G401 (cell line): ENCODE data around the gene TSC1. TPM values are rescaled to one million over a fixed set of nuclear protein-coding genes. Genes with fewer than 3 reads are reported as not detected.
A peak's percentile ranks its signal among the peaks of the same experiment; 100 is the strongest.

Source experiments
- DNase-seq: peaks from one replicate; pipeline ENCODE4 v3.0.0-alpha.2; 2015; ENCODE audit warnings: low spot score
- in situ Hi-C: cut with HindIII; loops from 2 replicates; pipeline ENCODE4 v1.10.0; 2016; ENCODE audit warnings: low sequenced_read_pairs, mixed read lengths
- total RNA-seq: library from RNA; depleted of rRNA; stranded (reverse); fragments of >200 nt; shearing (Covaris generic); gene quantifications from 2 replicates; pipeline ENCODE4 v1.2.3, GENCODE V29; 2014

TSC1 gene
- total RNA-seq, 1 experiment from 2014 or later, result 28.8 TPM

DNA sequence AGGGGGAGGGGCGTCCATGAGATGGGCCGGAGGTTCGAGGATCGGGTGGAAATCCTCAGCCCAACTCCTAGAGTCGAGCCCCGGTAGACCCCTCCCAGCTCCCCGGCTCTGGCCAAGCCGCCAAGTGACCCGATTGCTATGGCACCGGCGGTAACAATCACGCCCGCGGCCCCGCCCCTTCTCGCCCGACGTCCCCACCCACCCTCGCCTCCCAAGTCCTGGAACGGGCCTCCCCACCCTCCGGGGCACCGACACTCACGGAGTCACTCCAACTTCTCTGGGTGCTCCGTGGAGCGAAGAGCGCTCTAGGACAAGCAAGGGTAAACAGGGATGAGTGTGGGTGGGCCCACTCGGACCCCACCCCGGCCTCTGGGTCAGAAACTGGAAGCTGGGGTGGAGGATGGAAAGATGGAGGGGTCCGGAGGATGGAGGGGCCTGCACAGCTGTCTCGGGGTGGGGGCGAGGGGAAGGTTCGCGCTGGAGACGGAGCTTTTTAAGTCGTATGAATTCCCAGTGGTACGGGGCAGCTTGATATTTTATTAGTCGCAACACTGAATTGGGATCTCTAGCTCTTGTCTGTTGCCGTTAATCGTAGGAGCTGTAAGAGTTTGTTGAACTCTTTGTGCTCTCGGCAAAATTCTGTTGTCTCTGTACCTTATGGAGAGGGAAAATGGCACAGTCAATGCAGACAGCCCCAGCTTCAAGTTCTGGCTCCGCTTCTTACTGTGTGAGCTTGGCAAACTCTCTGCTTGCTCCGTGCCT is 65.5 kb downstream of the TSC1 start, which contains the start of gene SPACA9:
SPACA9 (plus strand) TSS at position 204 of the 762 bp plus-strand sequence. CDS start 5,050 bp downstream, outside the sequence.
- in situ Hi-C loops, result no loop called here

DNA sequence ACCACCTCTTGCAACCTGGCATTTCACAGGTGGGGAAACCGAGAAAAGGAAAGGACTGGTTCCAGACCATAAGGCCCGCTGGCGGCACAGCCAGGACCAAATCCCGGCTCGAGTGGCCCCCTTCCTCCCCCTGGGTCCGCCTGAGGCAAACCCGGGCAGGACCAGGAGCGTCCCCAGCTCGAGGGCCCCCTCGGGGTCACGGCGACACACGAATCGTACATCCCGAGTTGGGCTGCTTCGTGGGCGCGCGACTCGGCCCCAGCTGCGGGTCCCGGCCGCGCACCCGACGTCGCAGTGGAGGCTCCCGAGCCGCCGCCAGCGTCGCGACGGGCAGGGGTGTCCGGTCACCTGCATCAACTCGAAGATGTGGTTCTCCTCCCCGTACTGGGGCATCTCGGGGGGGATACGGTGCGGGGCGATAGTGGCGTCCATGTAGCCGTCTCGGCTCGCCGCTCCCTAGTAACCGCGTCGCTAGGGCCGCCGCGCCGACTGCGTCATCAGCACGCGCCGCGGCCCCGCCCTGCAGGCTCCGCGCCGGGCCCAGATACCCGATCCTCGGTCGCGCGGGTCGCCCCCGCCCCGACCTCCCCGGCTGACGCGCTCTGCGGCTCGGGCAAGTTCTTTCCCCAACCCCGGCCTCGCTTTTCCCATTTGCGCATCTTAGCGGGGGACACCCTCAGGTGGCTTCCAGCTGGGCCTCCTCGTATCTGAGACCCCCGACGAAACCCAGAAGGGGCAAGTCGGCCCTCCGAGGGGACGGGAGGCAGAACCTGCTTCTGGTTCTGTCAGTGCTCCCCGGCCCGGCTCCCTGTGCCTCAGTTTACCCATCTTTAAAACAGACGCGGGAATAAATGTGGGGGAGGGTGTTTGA is 66.4 kb downstream of the TSC1 start, which contains the start of gene AK8:
AK8 (minus strand) TSS at position 461 of the 871 bp plus-strand sequence; CDS start at position 432, 29 bp downstream.
- in situ Hi-C loops, result no loop called here
- peak; percentile 63 for DNase-seq

More for the DNA sequence above, 65.5 kb downstream of the TSC1 start, which contains the start of gene SPACA9:
- DNase-seq, result peak; percentile 51

DNA sequence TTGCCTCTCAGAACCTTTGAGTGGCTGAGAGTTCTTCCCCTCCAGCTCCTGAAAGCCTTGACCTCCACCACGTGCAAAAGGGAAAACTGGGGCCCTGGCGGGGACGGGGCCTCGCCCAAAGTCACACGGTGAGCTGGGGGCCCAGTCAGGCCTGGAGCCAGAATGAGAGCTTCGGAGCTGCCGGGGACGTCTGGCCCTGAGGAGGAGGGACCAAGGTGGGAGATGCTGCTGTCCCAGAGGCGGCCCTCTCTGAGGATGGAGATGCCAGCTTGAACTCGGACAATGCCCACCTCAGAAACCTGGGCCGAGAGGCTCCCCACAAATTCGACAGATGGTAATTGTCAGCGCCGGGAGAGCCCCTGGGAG is 67.0 kb downstream of the TSC1 start:
- in situ Hi-C loops, result no loop called here
- DNase-seq, result no peak

DNA sequence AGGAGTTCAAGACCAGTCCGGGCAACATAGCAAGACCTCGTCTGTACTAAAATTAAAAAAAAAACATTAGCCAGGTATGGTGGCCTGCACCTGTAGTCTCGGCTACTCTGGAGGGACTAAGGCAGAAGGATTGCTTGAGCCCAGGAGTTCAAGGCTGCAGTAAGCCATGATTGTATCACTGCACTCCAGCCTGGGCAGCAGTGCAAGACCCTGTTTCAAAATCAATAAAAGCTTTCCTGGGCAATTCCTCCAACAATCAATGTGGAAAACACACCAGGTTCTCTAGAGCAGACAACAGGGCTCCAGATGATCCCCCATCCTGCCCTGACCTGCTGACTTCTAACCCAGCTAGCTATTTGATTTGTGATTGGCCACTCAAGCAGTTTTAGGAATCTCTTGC is 67.6 kb downstream of the TSC1 start:
- no peak for DNase-seq
- in situ Hi-C loops, result no loop called here

DNA sequence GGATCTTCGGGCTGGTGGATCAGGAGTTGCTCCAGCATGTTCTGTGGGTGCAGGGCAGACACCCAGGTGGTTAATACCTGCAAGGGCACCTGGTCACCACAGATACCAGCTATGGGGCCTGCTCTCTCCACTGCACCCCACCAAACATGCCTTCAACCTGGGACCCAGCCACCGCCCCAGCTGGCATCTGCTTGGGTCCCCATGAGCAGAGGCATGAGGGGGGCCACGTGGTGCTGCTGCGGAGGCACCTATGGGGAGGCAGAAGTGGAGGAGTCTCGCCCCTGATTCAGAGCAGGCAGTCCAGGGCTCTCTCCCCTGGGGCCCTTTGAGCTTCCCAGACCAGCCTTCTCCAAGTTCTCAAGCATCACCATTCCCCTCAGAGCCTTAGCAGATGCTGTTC is 69.3 kb downstream of the TSC1 start:
- DNase-seq, result no peak
- in situ Hi-C loops, result no loop called here

DNA sequence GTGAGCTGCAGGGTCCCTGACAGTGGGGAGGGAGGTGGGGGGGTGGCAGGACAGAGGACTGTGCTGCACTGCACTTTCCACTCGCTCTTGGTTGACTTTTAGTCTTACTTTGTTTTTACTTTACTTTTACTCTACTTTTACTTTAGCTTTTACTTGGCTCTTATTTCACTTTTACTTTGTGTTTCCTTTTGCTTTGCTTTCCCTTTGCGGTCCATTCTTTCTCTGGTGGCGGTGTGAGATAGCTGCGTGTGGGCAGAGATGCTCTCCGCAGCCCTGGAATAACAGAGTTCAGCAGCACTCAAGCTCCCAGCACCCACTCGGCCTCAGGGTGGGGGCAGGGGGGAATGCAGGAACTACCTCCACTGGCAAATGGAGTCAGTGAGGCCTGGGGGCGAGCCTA is 71.0 kb downstream of the TSC1 start:
- DNase-seq, result no peak

DNA sequence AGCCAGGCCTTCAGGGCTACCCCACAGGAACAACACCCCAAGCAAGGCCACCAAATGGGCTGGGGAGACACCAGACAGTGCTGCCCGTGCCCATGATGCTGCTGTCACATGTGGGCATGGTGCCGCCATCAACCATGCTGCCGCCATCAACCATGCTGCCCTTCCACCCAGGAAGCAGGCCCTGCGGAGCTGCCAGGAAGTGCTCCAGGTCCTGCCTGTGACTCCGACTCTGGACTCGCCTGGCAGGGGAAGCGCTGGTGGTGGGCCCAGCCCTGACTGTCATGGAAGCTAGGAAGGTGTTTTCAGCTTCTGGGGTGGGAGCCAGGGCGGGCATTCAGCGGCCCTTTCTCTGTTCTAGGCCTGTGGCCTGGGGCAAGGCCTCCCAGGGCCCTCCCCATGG is 75.2 kb downstream of the TSC1 start:
- in situ Hi-C loops, result no loop called here
- no peak for DNase-seq

More for the DNA sequence above, 71.0 kb downstream of the TSC1 start:
- in situ Hi-C loops, result no loop called here

DNA sequence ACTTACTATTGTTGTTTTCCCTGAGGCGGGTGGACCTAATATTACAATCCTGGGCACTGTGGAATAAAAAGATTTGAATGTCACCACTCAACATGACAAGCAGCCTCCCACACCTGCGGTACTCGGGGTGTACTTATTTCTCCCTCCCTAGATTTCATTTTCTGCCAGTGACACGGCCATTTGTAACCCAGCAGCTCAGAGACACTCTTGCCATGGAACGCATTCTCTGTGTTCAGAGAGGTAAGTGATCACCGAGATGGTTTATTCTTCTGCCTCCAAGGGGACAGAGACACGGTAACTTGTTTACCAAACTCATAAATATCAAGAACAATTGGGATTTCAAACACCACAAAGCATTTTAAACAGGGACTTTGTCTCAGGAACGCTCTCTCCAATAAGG is 77.5 kb downstream of the TSC1 start:
- in situ Hi-C loops, result no loop called here
- no peak for DNase-seq

DNA sequence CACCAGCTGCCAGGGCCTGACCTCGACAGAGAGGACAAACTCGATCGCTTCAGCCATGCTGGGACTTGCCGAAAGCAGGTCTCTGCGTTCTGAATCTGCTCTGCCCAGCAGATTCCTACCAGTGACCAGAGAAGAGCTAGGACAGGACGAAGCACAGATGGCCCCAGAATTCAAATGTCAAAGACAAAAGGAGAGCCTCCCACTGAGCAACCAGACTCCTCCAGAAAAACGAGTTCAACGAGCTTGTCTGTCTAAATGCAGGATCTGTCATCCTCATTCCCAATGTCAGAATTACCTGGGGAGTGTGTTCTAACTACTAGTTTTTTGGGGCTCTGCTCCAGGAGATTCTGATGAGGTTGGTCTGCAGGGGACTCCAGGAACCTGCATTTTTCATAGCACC is 79.7 kb downstream of the TSC1 start:
- peak; percentile 67 for DNase-seq
- in situ Hi-C loops, result no loop called here

DNA sequence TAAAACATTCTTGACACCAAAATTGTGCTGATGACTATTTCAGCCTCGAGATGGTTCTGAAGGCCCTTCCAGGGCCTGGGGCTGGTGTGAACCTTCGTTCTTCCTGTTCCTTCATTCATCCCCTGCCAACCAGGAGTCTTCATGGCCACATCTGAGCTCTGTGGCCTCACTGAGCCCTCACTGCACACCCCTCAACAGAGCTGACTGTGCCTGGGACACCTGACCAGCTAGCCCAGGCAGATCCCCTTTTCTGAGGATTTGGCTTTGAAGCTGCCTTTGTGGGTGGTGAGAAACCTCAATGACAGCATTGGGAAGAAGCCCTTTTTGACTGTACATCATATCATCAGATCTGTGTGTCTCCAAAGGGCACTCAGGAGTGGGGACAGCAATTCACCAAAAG is 80.1 kb downstream of the TSC1 start:
- in situ Hi-C loops, result no loop called here
- no peak for DNase-seq

DNA sequence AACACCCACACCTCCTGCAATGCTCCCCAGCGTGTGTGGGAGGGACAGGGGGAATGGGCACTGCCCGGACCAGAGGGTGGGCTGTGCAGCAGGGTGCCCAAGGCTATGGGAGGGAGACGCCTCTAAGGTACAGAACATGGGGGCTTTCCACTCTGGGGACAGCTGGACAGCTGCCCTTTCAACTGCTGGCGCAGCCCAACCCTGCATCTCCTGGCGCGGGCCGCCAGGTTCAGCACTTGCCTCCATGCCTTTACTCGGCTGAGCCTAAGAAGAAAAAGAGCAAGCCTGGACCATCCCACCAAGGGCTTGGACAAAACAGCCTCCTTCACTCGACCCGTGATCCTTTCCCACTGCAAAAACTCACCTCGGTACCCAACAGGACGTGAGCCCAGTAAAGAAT is 81.3 kb downstream of the TSC1 start:
- in situ Hi-C loops, result no loop called here
- DNase-seq, result no peak

DNA sequence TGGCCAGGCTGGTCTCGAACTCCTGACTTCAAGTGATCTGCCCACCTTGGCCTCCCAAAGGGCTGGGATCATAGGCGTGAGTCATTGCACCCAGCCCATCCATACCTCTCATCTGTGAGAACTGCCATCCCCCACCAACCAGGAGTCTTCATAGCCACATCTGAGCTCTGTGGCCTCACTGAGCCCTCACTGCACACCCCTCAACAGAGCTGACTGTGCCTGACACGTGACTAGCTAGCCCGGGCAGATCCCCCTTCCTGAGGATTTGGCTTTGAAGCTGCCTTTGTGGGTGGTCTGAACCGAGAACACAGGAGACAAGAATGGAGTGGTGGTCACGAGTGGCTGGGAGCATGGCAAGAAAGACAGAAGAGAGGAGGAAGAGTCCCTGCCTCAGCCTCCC is 81.9 kb downstream of the TSC1 start:
- DNase-seq, result no peak
- in situ Hi-C loops, result no loop called here

DNA sequence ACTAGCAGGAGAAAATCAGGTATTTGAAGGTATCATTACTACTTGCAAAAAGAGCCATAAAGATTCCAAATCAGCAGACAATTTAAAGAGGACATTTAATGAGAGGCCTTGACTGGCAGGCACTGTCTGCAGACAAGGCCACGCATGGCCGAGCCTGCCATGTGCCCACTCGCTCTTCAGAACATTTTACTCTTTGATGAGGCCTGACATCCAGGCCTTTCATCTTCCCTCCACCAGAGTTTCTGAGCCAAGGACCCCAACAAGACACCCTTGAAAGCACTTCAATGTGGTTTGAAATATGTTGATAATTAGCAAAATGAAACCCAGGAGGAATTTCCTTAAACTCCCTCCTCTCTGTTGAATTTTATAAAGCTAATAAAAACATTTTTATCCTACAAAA is 82.8 kb downstream of the TSC1 start:
- DNase-seq, result no peak
- in situ Hi-C loops, result no loop called here

DNA sequence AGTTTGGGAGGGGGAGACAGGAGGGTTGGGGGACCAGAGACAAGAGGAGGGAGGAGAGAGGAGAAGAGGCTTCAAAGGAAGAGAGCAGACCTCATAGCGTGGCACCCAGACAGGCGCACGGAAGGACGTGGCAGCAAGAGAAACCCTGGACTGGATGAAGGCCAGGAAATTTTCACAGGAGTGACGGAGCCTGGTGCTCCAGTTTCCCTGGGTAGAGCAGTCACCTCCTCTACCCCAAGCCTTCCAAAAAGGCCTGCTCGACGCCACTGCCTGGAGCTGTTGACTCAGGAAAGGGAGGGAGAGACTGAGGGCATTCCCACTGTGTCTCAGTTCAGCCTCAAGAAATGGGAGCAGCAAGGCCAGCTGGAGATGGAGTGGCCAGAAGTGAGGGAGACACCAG is 85.7 kb downstream of the TSC1 start:
- peak; percentile 15 for DNase-seq
- in situ Hi-C loops, result no loop called here

DNA sequence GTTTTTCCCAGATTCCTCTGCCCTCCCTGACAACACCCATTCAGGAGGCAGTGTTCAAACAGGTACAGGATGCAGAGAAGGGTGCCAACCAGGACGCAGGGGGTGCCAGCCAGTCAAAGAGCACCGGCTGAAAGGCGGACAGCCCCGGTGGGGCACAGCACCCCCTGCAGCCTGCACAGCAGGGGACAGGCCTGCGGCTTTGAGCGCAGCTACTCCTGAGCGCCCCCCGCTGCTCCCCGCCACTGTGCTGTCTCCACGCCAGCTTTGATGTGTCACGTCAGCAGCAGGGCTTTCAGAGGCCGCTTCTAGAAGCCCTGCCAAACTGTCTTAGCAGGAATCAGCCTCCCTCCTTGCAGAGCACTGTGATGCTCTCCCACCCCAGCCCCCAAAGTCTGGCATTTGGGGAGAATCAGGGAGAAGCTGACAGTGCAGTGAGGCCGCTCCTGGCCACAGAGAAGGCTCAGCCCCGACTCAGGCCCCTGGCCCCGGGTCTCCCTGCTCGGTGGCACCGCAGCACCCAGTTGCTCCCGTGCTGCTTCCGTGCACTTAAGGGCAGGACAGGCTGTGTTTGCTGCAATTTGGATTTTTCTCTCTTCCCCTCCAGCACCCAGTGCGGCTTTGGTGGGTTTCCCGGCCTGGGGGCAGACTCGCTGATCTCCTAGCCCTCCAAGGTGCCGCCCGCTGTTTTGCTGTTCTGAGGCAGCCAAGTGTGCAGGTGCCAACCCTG is 86.6 kb downstream of the TSC1 start:
- DNase-seq, result peak; percentile 49
- in situ Hi-C loops, result no loop called here

DNA sequence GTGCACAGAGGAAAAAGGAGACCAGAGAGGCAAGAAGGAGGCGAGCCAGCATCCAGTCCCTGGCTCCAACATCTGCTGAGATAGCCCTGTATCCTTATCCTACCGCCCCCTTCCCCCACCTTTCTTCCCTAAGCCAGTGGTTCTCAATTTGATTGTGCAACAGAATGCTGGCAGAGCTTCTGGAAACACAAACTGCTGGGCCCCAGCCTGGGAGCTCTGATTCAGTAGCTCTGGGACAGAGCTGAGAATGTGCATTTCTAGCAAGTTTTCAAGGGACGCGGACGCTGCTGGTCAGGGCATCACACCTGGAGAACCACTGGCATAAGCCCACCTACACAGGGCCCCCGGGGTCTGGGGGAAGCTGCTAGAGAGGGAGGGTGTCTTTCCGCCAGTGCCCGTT is 87.4 kb downstream of the TSC1 start:
- in situ Hi-C loops, result no loop called here
- DNase-seq, result no peak

DNA sequence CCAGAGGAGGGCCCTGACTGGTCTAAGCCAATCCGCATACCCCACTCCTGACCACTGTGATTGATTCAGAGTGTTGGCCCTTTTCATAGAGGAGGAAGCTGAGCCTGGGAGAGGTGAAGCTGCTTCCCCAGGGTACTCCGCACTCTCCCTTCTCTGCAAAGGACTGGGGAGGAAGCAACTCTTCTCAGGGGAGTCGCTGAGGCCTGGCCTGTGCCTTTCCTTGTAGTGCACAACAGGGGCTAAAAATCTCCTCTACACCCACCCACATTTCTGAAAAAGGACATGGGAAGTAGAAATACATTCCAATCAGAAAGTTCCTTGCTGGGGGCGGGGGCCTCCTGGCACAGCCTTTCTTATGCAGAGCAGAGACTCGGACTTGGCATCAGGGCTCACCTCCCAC is 88.5 kb downstream of the TSC1 start:
- no peak for DNase-seq
- in situ Hi-C loops, result no loop called here

DNA sequence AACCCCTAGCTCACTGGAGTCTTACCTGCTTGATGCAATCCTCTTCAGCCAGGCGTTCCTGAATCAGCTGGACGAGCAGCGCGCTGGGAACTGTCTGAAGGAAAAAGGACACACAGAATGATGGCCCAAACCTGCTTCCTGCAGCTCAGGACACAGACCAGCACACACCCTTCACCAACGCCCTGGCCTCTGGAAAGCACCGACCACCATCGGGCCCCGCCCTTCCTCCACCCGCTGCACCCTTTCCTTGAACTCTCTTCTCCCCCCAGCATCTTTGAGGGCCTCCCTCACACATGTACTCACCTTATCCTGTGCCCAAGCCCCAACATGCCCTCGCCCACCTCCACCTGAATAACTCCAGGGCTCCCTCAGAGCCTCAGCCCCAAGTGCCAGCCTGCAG is 89.6 kb downstream of the TSC1 start:
- DNase-seq, result no peak
- in situ Hi-C loops, result no loop called here

DNA sequence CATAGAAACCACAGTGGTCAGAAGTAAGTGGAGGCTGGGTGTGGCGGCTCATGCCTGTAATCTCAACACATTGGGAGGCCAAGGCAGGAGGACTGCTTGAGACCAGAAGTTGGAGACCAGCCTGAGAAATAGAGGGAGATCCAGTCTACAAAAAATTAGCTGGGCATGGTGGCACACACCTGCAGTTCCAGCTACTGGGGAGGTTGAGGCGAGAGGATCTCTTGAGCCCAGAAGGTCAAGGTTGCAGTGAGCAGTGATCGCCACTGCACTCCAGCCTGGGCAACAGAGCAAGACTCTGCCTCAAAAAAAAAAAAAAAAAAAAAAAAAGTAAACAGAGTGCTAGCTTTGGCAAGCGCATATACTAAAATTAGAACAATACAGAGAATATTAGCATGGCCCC is 90.9 kb downstream of the TSC1 start:
- in situ Hi-C loops, result no loop called here
- DNase-seq, result no peak
